GM12872 (cell line): ENCODE data around the gene ALDH5A1.

Experiments
- TF ChIP-seq, protein P1 (sequence below): IDR thresholded peaks from 3 replicates; pipeline ENCODE4 v1.5.1; 2011; ENCODE audit warnings: low read depth, mild to moderate bottlenecking, low read length, moderate library complexity; ENCODE audit not compliant: insufficient read depth

Gene ALDH5A1

GRCh38 chr6:24486065-24486464 is 8.7 kb upstream of the ALDH5A1 start:
- TF ChIP-seq, protein P1, sequence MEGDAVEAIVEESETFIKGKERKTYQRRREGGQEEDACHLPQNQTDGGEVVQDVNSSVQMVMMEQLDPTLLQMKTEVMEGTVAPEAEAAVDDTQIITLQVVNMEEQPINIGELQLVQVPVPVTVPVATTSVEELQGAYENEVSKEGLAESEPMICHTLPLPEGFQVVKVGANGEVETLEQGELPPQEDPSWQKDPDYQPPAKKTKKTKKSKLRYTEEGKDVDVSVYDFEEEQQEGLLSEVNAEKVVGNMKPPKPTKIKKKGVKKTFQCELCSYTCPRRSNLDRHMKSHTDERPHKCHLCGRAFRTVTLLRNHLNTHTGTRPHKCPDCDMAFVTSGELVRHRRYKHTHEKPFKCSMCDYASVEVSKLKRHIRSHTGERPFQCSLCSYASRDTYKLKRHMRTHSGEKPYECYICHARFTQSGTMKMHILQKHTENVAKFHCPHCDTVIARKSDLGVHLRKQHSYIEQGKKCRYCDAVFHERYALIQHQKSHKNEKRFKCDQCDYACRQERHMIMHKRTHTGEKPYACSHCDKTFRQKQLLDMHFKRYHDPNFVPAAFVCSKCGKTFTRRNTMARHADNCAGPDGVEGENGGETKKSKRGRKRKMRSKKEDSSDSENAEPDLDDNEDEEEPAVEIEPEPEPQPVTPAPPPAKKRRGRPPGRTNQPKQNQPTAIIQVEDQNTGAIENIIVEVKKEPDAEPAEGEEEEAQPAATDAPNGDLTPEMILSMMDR, result no peak

GRCh38 chr6:24489470-24489869 is 5.3 kb upstream of the ALDH5A1 start, which contains the start of gene GPLD1:
GPLD1 (minus strand) TSS chr6:24489578; CDS start chr6:24489511, 67 bp downstream.
- TF ChIP-seq, protein P1, result no peak

- TF ChIP-seq, protein P1, result no peak
Observed at GRCh38 chr6:24489881-24490280, 4.9 kb upstream of the ALDH5A1 start.

GRCh38 chr6:24490948-24491347 is 3.8 kb upstream of the ALDH5A1 start:
- TF ChIP-seq, protein P1, result no peak

- TF ChIP-seq, protein P1, result 0 out of 3 replicates have a peak, but pooled peaks have one; percentile 26
Observed at GRCh38 chr6:24492475-24492874, 2.3 kb upstream of the ALDH5A1 start.

- TF ChIP-seq, protein P1, result no peak
Observed at GRCh38 chr6:24493945-24494820, 586 bp upstream of the ALDH5A1 start.

DNA sequence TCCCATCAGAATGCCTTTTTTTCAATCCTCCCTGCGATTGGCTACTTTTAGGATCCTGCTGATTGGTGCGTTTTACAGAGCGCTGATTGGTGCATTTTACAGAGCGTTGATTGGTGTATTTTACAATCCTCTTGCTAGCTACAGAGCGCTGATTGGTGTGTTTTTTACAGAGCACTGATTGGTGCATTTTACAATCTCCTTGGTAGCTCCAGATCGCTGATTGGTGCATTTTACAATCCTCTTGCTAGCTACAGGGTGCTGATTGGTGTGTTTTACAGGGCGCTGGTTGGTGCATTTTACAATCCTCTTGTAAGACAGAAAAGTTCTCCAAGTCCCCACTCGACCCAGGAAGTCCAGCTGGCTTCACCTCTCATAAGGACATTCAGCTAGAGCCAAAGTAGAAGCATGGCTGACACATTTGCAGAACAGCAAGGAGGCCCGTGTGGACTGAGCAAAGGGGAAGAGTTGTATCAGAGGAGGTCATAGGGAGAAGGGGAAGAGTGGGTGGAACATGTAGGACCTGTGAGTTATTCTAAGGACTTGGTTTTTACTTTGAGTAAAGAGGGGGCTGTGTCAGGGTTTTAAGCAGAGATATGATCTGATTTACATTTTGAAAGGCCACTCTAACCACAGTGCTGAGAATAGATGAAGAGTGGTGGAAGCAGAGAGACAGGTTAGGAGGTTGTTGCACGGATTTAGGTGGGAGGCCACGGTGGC is 2.6 kb downstream of the ALDH5A1 start:
- TF ChIP-seq, protein P1, result no peak
